K562 (cell line): ENCODE measurements around the gene VRK2. TPM values are rescaled to one million over a fixed set of nuclear protein-coding genes. Genes with fewer than 3 reads are reported as not detected.

ENCODE experiments used
- BRD4 ChIP-seq: fragments of 200-600 bp; sonication (generic); IDR thresholded peaks from 2 replicates; pipeline ENCODE4 v1.6.1; 2017; ENCODE audit warnings: inconsistent platforms
- FOXJ2 ChIP-seq: fragments of 200-800 bp; sonication (Bioruptor generic); IDR thresholded peaks from 2 replicates; pipeline ENCODE4 v1.6.1; 2016; ENCODE audit warnings: missing genetic modification characterization, missing compliant biosample characterization
- HMG20B ChIP-seq: fragments of 250-450 bp; sonication (Bioruptor Pico); IDR thresholded peaks from 2 replicates; pipeline ENCODE4 v1.5.0; 2021; ENCODE audit warnings: mild to moderate bottlenecking
- KLF13 ChIP-seq: fragments of 450-650 bp; IDR thresholded peaks from 2 replicates; pipeline ENCODE4 v1.6.1; 2016; ENCODE audit warnings: missing genetic modification characterization, low read depth, mild to moderate bottlenecking, missing compliant biosample characterization, moderate library complexity, borderline replicate concordance
- NCOA2 ChIP-seq, 2 experiments: fragments of 450-650 bp; IDR thresholded peaks; 2 replicates each; pipeline ENCODE4 v1.6.1; 2018; ENCODE audit warnings: mild to moderate bottlenecking in 2 of 2, moderate library complexity in 1 of 2; ENCODE audit not compliant: partially characterized antibody in 2 of 2
- NEUROD1 ChIP-seq: fragments of 150-350 bp; IDR thresholded peaks from 2 replicates; pipeline ENCODE4 v1.6.1; 2014; ENCODE audit warnings: borderline replicate concordance, low read length, low read depth; ENCODE audit not compliant: partially characterized antibody
- RBBP5 ChIP-seq: fragments of 200-600 bp; sonication (generic); IDR thresholded peaks from 2 replicates; pipeline ENCODE4 v1.6.1; 2012; ENCODE audit warnings: borderline replicate concordance, mild to moderate bottlenecking, low read length, control low read depth, inconsistent platforms; ENCODE audit not compliant: insufficient read depth, poor library complexity, severe bottlenecking
- RNF2 ChIP-seq: sonication (generic); IDR thresholded peaks from 2 replicates; pipeline ENCODE4 v1.6.1; 2016
- SP1 ChIP-seq: sonication (generic); formaldehyde crosslinking; IDR thresholded peaks from 2 replicates; pipeline ENCODE4 v1.8.1; 2022; ENCODE audit warnings: mild to moderate bottlenecking, missing genetic modification reagents
- TFAP4 ChIP-seq: sonication (generic); formaldehyde crosslinking; IDR thresholded peaks from 2 replicates; pipeline ENCODE4 v1.8.0; 2022; ENCODE audit warnings: missing genetic modification reagents, mild to moderate bottlenecking, moderate library complexity, borderline replicate concordance
- ZKSCAN3 ChIP-seq: fragments of 250-450 bp; sonication (Bioruptor Pico); IDR thresholded peaks from 2 replicates; pipeline ENCODE4 v1.4.0; 2020
- ZNF232 ChIP-seq: sonication (generic); formaldehyde crosslinking; IDR thresholded peaks from 2 replicates; pipeline ENCODE4 v1.8.0; 2022; ENCODE audit warnings: mild to moderate bottlenecking, missing genetic modification reagents
- ZNF282 ChIP-seq: sonication (generic); formaldehyde crosslinking; IDR thresholded peaks from 2 replicates; pipeline ENCODE4 v1.8.1; 2023; ENCODE audit warnings: missing genetic modification reagents
- ZNF398 ChIP-seq: fragments of 250-450 bp; sonication (Bioruptor Pico); IDR thresholded peaks from 2 replicates; pipeline ENCODE4 v1.8.0; 2021; ENCODE audit warnings: moderate library complexity, mild to moderate bottlenecking, inconsistent platforms
- ZNF609 ChIP-seq: sonication (generic); formaldehyde crosslinking; IDR thresholded peaks from 2 replicates; pipeline ENCODE4 v1.8.1; 2023; ENCODE audit warnings: missing genetic modification reagents, mild to moderate bottlenecking, borderline replicate concordance
- ZNF639 ChIP-seq, 2 experiments: fragments of 200-800 bp in 1 of 2; sonication (Bioruptor generic) in 1 of 2; sonication (generic) in 1 of 2; formaldehyde crosslinking in 1 of 2; IDR thresholded peaks in 1 of 2; conservative IDR thresholded peaks in 1 of 2; 2 replicates each; pipeline versions ENCODE4 v1.5.0 to v1.6.1; 2016 to 2020; ENCODE audit warnings: missing compliant biosample characterization in 1 of 2, missing genetic modification characterization in 1 of 2, missing genetic modification reagents in 1 of 2
- polyA plus RNA-seq, 8 experiments: library from polyadenylated mRNA; depleted of rRNA in 4 of 8; stranded (reverse) in 5 of 8; unstranded in 3 of 8; fragments of >200 nt; fragmentation: Nextera tagmentation in 2 of 8; fragmentation: Illumina TruSeq in 1 of 8; extraction: Ambion mirVana in 2 of 8; extraction: Trizol in 1 of 8; gene quantifications; 2 replicates each; pipeline versions ENCODE4 v1.2.1 to v1.2.3, GENCODE V29; 2011 to 2014; ENCODE audit warnings: inconsistent platforms in 1 of 8, missing spikeins in 1 of 8
- total RNA-seq, 7 experiments: library from RNA; depleted of rRNA in 6 of 7; stranded (reverse); fragments of >200 nt in 6 of 7; fragmentation: Illumina TruSeq in 2 of 7; extraction: Trizol in 2 of 7; gene quantifications; 2 replicates each; pipeline versions ENCODE4 v1.2.1 to v1.2.3, GENCODE V29; 2011 to 2021; ENCODE audit warnings: low replicate concordance in 1 of 7

Gene VRK2
- total and polyA plus RNA-seq, 9 of the 15 experiments (the other 6 are each of a cell fraction or from before 2014, with no cell fraction given), result 22.6 to 49.2 (median 36.2) TPM

- TF ChIP-seq ZNF609 (CRISPR knock-in tag), result no peak
- TF ChIP-seq RBBP5, result peak; percentile 81
- TF ChIP-seq ZNF639 (CRISPR knock-in tag; conservative IDR thresholded peaks at IDR 0.05 in 1 of 2, IDR thresholded peaks at IDR 0.05 in 1 of 2), result no peak; a peak in 2 of 4 replicates
- no peak for TF ChIP-seq HMG20B (CRISPR knock-in tag)
- TF ChIP-seq KLF13 (tag), result no peak
- peak; percentile 21 for TF ChIP-seq NEUROD1
- no peak for TF ChIP-seq NCOA2 (IDR thresholded peaks at IDR 0.05; ENCODE audit: partially characterized antibody in 2 of 2)
- peak; percentile 55; the same call in 1 of the 2 replicates for TF ChIP-seq ZNF282 (CRISPR knock-in tag)
- peak; percentile 96 for TF ChIP-seq TFAP4
- TF ChIP-seq RNF2, result peak; percentile 54; the same call in 1 of the 2 replicates
- peak; percentile 87 for TF ChIP-seq SP1 (CRISPR knock-in tag)
- TF ChIP-seq ZNF398 (CRISPR knock-in tag), result no peak
- peak; percentile 83; the same call in 1 of the 2 replicates for TF ChIP-seq ZNF232 (CRISPR knock-in tag)
- TF ChIP-seq ZKSCAN3 (CRISPR knock-in tag), result no peak
- TF ChIP-seq BRD4, result peak; percentile 79; the same call in 1 of the 2 replicates
- TF ChIP-seq FOXJ2 (tag), result no peak
These were observed at the start of gene VRK2 (continued) for GRCh38 chr2:58046585-58047372.
